WERI-Rb-1 (cell line): ENCODE results near the gene ZC3H7A.

Experiments
- DNase-seq: peaks from one replicate; pipeline ENCODE4 v3.0.0-alpha.2; 2020
- H3K27ac ChIP-seq: fragments of 250-450 bp; sonication (Bioruptor Pico); 2 replicates; pipeline ENCODE4 v1.5.1; 2020; ENCODE audit warnings: mild to moderate bottlenecking, moderate library complexity
- H3K27me3 ChIP-seq: fragments of 250-450 bp; sonication (Bioruptor Pico); 2 replicates; pipeline ENCODE4 v1.5.1; 2021; ENCODE audit warnings: mild to moderate bottlenecking, low read depth, moderate library complexity; ENCODE audit not compliant: insufficient read depth, severe bottlenecking
- H3K36me3 ChIP-seq: fragments of 250-450 bp; sonication (Bioruptor Pico); 2 replicates; pipeline ENCODE4 v1.5.1; 2020; ENCODE audit warnings: mild to moderate bottlenecking, moderate library complexity
- H3K4me3 ChIP-seq: 2 replicates; pipeline ENCODE4 v1.5.1; 2011; ENCODE audit warnings: low read depth, mild to moderate bottlenecking, control low read depth, low read length
- H3K9me3 ChIP-seq: fragments of 250-450 bp; sonication (Bioruptor Pico); 2 replicates; pipeline ENCODE4 v1.5.1; 2021; ENCODE audit warnings: mild to moderate bottlenecking, moderate library complexity; ENCODE audit not compliant: severe bottlenecking
- TF ChIP-seq, protein P1 (sequence below): IDR thresholded peaks from 2 replicates; pipeline ENCODE4 v1.5.1; 2011; ENCODE audit warnings: low read depth, mild to moderate bottlenecking, control low read depth, inconsistent platforms, low read length

The ZC3H7A gene

GRCh38 chr16:11797957-11798299, 870 bp upstream of the ZC3H7A start:
- Histone ChIP-seq H3K27me3 (no peaks in the 10 kb centered on the region), H3K4me3 (peak overlapping the region; percentile 73), H3K9me3 (no peaks in the 10 kb centered on the region), H3K36me3 (peaks cover 23% of the 10 kb centered on the region), H3K27ac (peak overlapping the region; percentile 93)
- TF ChIP-seq, protein P1, sequence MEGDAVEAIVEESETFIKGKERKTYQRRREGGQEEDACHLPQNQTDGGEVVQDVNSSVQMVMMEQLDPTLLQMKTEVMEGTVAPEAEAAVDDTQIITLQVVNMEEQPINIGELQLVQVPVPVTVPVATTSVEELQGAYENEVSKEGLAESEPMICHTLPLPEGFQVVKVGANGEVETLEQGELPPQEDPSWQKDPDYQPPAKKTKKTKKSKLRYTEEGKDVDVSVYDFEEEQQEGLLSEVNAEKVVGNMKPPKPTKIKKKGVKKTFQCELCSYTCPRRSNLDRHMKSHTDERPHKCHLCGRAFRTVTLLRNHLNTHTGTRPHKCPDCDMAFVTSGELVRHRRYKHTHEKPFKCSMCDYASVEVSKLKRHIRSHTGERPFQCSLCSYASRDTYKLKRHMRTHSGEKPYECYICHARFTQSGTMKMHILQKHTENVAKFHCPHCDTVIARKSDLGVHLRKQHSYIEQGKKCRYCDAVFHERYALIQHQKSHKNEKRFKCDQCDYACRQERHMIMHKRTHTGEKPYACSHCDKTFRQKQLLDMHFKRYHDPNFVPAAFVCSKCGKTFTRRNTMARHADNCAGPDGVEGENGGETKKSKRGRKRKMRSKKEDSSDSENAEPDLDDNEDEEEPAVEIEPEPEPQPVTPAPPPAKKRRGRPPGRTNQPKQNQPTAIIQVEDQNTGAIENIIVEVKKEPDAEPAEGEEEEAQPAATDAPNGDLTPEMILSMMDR, result no peak
- DNase-seq, result no peak

DNA sequence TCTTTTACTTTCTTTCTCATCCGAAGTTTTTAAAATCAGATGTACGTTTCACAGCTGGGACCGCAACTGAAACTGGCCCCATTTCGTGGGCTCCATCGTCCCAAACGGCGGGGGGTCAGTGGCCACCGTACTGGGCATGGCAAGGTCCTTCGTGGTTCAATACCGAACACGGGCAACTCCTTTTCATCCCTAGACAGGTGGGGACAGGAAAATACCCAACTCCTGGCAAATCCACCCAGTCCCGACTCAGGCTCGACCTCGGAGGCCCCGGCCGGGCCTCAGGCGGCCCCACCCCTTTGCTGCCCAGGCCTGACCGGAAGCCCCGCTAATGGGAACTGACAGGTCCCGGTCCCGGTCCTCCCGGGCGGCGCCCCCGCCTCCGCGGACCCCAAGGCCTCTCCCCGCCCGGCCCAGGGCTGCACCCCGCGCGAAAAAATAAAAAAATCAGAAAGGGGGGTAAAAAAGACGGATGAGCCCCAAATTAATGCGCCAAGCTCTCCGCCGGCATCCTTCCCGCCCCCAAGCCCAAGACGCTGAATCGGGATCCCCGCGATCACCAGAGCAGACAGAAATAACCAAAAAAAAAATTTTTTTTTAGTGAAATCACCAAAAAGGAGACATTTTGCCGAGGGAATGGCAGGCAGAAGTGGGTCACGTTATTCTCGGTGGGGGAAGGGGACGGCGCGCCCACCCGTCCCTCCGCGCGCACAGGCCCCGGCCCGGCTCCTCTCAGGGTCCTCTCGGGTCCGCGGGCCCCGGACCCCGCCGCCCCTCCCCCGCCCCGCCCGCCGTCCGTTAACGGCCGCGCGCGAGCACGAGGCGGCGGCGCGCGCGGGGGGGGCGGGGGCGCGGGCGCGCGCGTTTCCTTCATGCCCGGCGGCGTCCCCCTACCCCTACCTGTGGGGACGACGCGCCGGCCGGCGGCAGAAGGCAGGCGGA, 562 bp downstream of the ZC3H7A start:
- peak overlapping the region; percentile 92 for H3K4me3 ChIP-seq
- H3K27me3 ChIP-seq, result no peaks in the 10 kb centered on the region
- H3K36me3 ChIP-seq, result peaks cover 23% of the 10 kb centered on the region
- DNase-seq, result peak; percentile 75
- no peaks in the 10 kb centered on the region for H3K9me3 ChIP-seq
- H3K27ac ChIP-seq, result peak overlapping the region; percentile 98
- TF ChIP-seq, protein P1, result no peak

DNA sequence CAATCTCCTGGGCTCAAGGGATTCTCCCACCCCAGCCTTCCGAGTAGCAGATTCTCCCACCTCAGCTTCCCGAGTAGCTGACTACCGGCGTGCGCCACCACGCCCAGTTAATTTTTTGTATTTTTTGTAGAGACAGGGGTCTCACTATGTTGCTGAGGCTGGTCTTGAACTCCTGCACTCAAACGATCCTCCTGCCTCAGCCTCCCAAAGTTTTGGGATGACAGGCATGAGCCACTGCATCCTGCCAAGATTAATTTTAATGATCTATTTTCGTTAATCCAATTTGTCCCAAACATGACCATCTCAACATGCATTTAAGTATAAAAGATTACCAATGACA, 1.2 kb downstream of the ZC3H7A start:
- no peak for DNase-seq
- Histone ChIP-seq H3K27me3 (no peaks in the 10 kb centered on the region), H3K27ac (peak overlapping the region; percentile 98), H3K4me3 (peak overlapping the region; percentile 92), H3K9me3 (no peaks in the 10 kb centered on the region), H3K36me3 (peaks cover 25% of the 10 kb centered on the region)
- TF ChIP-seq, protein P1, result no peak

DNA sequence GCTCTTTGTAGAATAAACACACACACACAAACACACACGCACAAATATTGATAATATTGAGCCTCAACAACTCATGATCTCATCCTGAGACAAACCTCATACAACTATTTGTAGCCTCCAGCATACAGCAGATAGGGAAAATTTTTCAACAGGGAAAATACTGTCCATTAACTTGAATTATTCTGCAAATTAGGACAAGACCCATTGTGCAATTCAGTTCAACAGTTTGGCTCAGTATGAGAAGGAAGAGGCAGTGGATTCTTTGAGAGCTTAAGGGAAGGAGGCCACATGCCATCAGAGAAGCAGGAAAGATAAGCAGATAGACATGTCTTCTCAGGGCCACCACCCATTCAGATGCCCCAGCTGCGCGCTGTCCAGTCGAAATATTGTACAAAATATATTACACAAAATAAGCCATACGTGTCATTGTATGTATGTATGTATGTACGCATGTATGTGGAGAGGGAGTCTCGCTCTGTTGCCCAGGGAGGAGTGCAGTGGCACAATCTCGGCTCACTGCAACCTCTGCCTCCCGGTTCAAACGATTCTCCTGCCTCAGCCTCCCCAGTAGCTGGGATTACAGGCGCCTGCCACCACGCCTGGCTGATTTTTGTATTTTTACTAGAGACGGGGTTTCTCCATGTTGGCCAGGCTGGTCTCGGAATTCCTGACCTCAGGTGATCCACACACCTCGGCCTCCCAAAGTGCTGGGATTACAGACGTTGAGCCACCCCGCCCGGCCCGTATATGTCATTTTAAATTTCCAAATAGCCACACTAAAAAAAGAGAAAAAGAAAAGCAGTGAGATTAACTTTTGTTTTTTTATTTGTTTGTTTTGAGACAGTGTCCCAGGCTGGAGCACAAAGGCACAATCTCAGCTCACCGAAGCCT, 1.8 kb downstream of the ZC3H7A start:
- Histone ChIP-seq H3K27ac (peak overlapping the region; percentile 98), H3K4me3 (peak overlapping the region; percentile 92), H3K36me3 (peaks cover 31% of the 10 kb centered on the region), H3K9me3 (no peaks in the 10 kb centered on the region), H3K27me3 (no peaks in the 10 kb centered on the region)
- no peak for DNase-seq
- TF ChIP-seq, protein P1, result no peak

GRCh38 chr16:11794447-11794846, 2.6 kb downstream of the ZC3H7A start:
- H3K4me3 ChIP-seq, result no peak overlapping the region
- H3K27ac ChIP-seq, result peak overlapping the region; percentile 98
- no peaks in the 10 kb centered on the region for H3K27me3 ChIP-seq
- H3K9me3 ChIP-seq, result no peaks in the 10 kb centered on the region
- no peak for DNase-seq
- TF ChIP-seq, protein P1, result no peak
- peaks cover 36% of the 10 kb centered on the region for H3K36me3 ChIP-seq
